ENCODE results near the gene MYH14. TPM values are rescaled to one million over a fixed set of nuclear protein-coding genes. Genes with fewer than 3 reads are reported as not detected.

The MYH14 gene
- total and polyA plus RNA-seq, 9 donors, result 0.23 to 82.1 (median 3.2) TPM

DNA sequence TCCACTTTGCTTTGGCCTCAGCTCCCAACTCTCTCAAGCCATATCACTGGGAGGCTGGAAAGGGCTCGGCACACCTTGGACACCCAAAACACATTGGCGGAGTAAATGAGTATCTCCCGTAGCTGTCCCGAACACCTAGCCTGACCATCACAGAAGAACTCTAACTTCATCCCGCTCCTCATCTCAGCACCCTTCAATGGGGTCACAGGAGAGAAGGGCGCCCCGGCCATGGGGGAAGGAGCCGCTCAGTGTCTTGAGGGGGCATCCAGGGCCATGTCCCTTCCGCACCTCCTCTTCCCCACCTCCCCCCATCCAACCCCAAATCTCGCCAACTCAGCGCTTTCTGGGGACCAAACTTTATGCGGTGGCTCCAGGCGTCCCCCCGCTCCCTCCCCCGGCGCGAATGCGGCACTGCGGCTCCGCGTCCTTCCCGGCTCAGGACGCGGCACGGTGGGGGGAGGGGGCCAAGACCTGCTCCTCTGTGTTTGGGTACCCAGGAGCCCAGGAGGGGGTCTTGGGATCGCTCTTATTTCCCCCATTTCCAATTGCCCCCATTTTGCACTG lies 122.8 kb downstream of the MYH14 start:
- Histone ChIP-seq H3K4me1 (ENCODE audit: insufficient read depth) (peaks cover 3% of the 10 kb centered on the region), H3K27me3 (no peaks in the 10 kb centered on the region), H3K4me3 (no peak overlapping the region), H3K9me3 (peaks cover 0 to 5% of the 10 kb centered on the region in 2 donors), H3K36me3 (no peaks in the 10 kb centered on the region), H3K27ac (no peak overlapping the region)
- TF ChIP-seq CTCF (IDR thresholded peaks at IDR 0.05), result no peak
- TF ChIP-seq EP300 (IDR thresholded peaks at IDR 0.05), result no peak
- no peak for TF ChIP-seq POLR2A (IDR thresholded peaks at IDR 0.05)
- WGBS, 3 donors, result 0 to 3% (median 2%) methylated on average over 25 to 26 of the region's 26 CpGs
- intact Hi-C loops (cut with DNase I), result no loop called here
- no peak for DNase-seq

- WGBS, 3 donors, result 27 to 38% (median 35%) methylated on average over 3 to 4 of the region's 4 CpGs
- peaks cover 0 to 5% of the 10 kb centered on the region in 2 donors for H3K9me3 ChIP-seq
- TF ChIP-seq POLR2A (IDR thresholded peaks at IDR 0.05), result no peak
- TF ChIP-seq CTCF (IDR thresholded peaks at IDR 0.05), result no peak
- no peak for TF ChIP-seq EP300 (IDR thresholded peaks at IDR 0.05)
- H3K4me3 ChIP-seq, result no peak overlapping the region
- H3K27me3 ChIP-seq, result no peaks in the 10 kb centered on the region
- DNase-seq, result no peak
- intact Hi-C loops (cut with DNase I), result no loop called here
- no peak overlapping the region for H3K27ac ChIP-seq
- H3K4me1 ChIP-seq (ENCODE audit: insufficient read depth), result peaks cover 3% of the 10 kb centered on the region
- no peaks in the 10 kb centered on the region for H3K36me3 ChIP-seq
Observed at GRCh38 chr19:50327013-50327412, 123.6 kb downstream of the MYH14 start.

- no peak for DNase-seq
- Histone ChIP-seq H3K36me3 (no peaks in the 10 kb centered on the region), H3K4me1 (ENCODE audit: insufficient read depth) (peaks cover 3% of the 10 kb centered on the region), H3K27me3 (no peaks in the 10 kb centered on the region), H3K4me3 (no peak overlapping the region), H3K27ac (no peak overlapping the region), H3K9me3 (peaks cover 0 to 5% of the 10 kb centered on the region in 2 donors)
- 8 to 15% (median 9%) methylated on average over 13 to 20 of the region's 20 CpGs for WGBS, 3 donors
- no peak for TF ChIP-seq CTCF (IDR thresholded peaks at IDR 0.05)
- no peak for TF ChIP-seq EP300 (IDR thresholded peaks at IDR 0.05)
- no peak for TF ChIP-seq POLR2A (IDR thresholded peaks at IDR 0.05)
- intact Hi-C loops (cut with DNase I), result no loop called here
Observed at GRCh38 chr19:50327461-50328223, 124.2 kb downstream of the MYH14 start.

DNA sequence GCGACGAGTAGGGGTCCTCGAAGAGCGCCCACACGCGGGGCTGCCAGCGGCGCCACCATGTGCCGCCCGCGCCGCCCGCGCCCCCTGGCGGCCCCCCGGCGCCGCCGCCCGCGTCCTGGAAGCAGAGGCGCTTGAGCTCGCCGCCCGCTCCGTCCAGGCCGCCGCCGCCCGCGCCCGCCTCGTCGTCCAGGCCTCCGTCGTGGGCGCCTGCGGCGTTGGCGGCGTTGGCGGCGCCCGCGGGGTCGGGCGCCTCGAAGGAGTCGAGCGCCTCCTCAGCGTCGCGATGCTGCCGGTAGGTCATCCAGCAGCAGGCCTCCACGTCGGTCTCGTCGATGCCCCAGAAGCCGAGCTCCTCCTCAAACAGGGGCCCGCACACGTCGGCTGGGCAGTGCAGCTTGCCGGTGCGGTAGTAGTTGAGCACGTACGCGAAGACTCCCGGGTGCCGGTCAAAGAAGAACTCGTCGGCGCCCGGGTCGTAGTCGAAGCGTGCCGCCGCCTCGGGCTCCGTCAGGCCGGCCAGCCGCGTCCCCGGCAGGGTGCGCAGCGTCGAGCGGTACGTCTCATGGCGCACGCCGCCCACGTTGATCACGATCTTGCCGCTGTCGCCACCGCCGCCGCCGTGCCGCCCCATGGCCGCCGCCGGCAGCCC lies 124.9 kb downstream of the MYH14 start:
- intact Hi-C loops (cut with DNase I), result no loop called here
- no peak overlapping the region for H3K27ac ChIP-seq
- no peak for TF ChIP-seq EP300 (IDR thresholded peaks at IDR 0.05)
- TF ChIP-seq POLR2A (IDR thresholded peaks at IDR 0.05), result no peak
- WGBS, 3 donors, result 1 to 3% (median 2%) methylated on average over 18 to 104 of the region's 104 CpGs
- H3K9me3 ChIP-seq, result peaks cover 0 to 5% of the 10 kb centered on the region in 2 donors
- no peak for DNase-seq
- H3K27me3 ChIP-seq, result peaks cover 2% of the 10 kb centered on the region
- peaks cover 4% of the 10 kb centered on the region for H3K4me1 ChIP-seq (ENCODE audit: insufficient read depth)
- no peak overlapping the region for H3K4me3 ChIP-seq
- no peaks in the 10 kb centered on the region for H3K36me3 ChIP-seq

DNA sequence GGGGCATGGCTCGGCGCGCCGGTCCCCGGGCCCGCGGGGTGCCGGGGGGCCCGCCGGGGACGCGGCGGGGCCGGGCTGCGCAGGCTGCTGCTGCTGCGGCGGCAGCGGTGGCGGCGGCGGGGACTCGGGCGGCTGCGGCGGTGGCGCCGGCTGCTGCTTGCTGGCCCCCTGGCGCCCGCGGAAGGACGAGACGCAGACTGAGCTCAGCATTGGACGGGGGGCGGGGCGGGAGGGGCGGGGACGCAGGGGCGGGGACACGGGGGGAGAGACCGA lies 125.4 kb downstream of the MYH14 start:
- peaks cover 0 to 5% of the 10 kb centered on the region in 2 donors for H3K9me3 ChIP-seq
- H3K4me1 ChIP-seq (ENCODE audit: insufficient read depth), result peaks cover 6% of the 10 kb centered on the region
- DNase-seq, result no peak
- 0 to 17% (median 1%) methylated on average over 1 to 40 of the region's 40 CpGs for WGBS, 3 donors
- H3K27ac ChIP-seq, result no peak overlapping the region
- no peak overlapping the region for H3K4me3 ChIP-seq
- no peak for TF ChIP-seq CTCF (IDR thresholded peaks at IDR 0.05)
- no peak for TF ChIP-seq POLR2A (IDR thresholded peaks at IDR 0.05)
- TF ChIP-seq EP300 (IDR thresholded peaks at IDR 0.05), result no peak
- no peaks in the 10 kb centered on the region for H3K36me3 ChIP-seq
- peaks cover 5% of the 10 kb centered on the region for H3K27me3 ChIP-seq
- intact Hi-C loops (cut with DNase I), result no loop called here
